ENCODE data around the gene WDR45B.
"Not testable (repeated sequence)": the region's sequence is repeated elsewhere in the genome, so short reads cannot be mapped to it uniquely, and the experiment has no call there.

Gene WDR45B

DNA sequence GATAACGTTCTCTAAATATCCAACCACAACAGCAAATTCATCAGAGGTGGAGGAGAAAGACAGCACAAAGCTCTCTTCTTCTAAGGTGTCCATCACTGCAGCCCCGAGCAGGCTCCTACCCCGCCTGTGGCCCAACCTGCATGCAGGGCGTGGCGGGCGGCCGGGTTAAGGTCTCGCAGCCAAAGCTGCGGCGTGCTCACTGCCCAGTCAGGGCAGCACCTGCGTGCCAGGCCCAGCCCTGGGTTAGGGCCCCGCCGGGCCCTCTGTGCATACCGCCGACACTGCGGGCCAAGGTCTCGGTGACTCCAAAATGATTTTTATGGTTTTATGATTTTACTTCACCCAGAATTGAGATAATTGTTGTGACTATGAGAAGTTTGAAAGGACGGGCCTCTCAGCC lies 70.9 kb downstream of the WDR45B start:
- no peak for FAIRE-seq

DNA sequence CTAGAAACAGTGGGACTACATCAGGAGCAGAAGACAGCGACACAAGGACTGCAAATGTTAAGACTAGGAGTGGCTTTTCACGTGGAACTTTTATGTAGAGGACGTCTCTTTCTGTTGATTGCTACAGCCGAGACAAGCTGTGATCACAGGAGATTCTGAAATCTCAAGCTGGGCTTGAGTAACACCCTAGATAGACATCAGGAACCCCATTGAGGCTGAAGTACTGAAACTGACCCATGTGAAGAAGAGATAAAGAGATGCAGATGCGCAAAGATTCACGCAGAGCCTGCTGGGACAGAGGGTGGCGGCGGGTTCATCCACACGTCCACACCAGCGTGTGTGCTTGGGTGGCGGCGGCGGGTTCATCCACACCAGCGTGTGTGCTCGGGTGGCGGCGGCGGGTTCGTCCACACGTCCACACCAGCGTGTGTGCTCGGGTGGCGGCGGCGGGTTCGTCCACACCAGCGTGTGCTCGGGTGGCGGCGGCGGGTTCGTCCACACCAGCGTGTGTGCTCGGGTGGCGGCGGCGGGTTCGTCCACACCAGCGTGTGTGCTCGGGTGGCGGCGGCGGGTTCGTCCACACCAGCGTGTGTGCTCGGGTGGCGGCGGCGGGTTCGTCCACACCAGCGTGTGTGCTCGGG lies 72.5 kb downstream of the WDR45B start:
- FAIRE-seq: not testable (repeated sequence)

DNA sequence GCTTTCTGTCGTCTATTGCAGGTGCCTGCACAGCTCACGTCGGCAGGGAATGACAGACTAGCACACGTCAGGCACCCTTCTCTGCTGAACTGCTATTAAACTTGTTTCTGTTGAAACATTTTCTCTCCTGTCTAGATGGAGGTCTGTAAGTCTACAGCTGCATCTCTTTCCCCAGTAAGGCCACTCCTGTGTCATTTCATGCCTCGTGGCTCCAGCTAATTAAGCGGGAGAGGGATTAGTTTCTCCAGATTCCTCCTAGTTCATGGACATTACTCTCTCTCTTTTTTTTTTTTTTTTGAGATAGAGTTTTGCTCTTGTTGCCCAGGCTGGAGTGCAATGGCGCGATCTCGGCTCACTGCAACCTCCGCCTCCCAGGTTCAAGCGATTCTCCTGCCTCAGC lies 74.2 kb downstream of the WDR45B start:
- no peak for FAIRE-seq

DNA sequence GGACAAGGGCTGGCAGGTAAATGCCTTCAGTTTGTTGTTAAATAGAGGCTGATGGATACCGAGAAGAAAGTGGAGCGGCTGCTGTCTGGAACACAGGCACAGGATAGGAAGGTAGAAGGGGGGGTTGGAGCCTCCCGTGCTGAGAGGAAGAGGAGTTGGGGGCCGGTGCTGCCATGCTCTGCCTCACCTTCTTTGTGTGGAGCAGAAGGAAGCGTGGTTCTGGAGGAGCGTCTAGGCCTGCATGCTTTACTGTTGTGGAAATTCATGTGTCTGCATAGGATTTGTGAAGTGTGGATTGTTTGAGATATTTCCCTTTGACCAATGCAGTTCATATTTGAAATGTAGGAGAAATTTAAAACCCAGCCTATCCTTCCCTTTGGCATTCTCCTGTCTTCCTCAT lies 76.4 kb downstream of the WDR45B start:
- FAIRE-seq: no peak

DNA sequence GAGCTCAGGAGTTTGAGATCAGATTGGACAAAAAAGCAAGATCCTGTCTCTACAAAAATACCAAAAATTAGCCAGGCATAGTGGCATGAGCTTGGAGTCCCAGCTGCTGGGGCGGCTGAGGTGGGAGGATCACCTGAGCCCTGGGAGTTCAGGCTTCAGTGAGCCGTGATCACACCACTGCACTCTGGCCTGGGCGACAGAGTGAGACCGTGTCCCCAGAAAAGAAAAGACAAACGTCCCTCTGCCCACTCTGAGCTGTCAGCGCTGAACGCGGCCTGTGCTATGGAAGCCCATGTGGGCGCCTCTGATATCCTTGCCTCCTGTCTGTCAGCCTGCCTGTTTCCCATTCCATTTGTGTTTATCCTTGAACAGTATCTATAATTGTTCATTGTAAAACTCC lies 78.0 kb downstream of the WDR45B start:
- FAIRE-seq: no peak

DNA sequence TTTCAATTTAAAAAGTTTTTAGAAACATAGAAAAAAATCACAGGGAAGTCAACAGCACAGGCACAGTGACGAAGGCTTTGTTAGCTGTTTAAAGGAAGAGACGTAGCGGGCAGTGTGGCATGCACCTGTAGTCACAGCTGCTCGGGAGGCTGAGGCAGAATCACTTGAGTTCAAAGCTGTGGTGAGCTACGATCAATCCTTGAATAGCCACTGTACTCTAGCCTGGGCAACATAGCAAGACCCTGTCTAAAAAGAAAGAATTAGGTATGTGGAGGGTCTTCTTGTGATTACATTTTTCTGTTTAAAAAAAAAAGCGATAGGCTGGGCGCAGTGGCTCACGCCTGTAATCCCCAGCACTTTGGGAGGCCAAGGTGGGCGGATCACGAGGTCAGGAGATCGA lies 78.6 kb downstream of the WDR45B start:
- FAIRE-seq: no peak

DNA sequence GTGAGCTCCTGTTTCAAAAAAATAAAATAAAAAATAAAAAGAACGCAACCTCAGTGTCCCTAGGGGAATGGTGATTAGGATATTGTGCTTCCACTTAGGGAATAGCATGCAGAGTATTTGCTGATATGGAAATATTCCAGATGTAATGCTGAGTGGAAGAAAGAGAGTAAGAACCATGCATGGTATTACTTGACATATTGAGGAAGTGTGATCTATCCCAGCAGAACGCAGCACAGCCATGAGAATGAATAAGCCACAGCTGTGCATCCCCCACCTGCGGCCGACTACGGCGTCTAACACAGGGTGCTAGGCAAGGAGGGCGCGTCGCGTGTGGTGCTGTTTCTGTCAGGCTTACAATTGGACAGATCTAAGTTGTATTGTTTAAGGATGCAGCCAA lies 79.2 kb downstream of the WDR45B start:
- FAIRE-seq: no peak

DNA sequence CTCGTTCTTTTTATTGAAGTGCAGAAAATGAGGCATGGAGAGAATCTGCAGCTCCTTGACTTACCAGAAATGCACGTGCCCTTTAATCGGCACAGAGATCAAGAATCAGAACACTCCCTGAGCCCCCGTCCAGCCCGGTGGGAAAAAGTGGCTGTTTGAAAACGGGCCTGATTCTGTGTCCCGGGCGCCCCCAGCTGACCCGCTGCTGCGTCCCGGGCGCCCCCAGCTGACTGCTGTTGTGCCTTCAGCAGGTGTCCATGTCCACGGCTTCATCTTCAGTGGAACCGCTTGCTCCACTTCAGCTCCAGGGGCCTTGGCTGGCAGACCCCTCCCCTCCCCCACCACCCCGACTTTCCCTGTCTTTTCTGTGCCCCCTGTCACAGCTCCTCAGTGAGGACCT lies 81.0 kb downstream of the WDR45B start:
- no peak for FAIRE-seq

DNA sequence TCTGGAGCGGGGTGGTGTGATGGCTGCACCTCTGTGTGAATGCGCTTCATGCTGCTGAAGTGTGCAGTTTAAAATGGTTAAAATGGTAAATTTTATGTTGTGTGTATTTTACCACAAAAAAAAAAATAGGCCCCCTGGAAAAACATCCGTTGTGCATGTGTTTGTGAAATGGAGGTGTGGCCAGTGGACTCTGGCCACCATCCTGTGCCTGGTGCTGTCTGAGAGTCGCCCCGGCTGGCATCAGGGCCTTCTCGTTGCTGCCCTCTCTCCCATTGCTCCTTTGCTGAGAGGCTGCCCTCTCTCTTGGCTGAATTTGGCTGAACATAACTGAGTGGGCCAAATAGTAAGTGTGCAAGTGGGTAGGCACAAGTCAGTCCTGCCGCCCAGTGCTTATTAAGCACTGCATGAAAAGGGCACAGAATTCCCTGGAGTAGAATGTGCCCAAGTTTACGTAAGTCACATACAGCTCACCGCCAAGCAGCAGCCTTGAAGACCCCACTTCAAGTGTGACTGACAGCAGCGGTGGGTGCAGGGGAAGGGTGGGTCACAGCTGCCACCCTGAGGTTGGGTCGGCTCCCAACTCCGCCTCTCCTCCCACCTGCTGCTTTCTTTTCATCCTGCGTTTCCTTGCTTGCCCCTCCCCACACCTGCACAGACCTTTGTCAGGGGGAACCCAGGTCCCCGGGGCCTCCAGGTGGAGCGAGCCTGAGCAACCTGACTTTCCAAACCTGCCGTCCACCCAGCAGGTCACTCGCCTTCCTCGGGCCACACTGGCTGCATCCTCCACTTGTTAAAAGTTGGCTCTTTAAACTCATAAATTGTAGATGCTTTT lies 81.9 kb downstream of the WDR45B start:
- no peak for FAIRE-seq

DNA sequence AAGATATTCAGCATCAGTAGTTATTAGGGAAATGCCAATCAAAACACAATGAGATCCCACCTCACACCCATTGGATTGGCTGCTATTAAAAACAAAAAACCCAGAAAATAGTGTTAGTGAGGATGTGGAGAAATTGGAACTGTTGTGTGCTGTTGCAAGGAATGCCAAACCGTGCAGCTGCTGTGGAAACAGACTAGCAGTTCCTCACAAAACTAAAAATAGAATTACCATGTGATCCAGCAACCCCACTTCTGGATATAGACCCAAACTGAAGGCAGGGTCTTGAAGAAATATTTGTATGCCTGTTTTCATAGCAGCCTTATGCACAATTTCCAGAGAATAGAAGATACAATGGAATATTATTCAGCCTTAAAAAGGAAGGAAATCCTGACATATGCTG lies 82.7 kb downstream of the WDR45B start:
- no peak for FAIRE-seq
